NT2/D1 (cell line): ENCODE data around the gene HPGD.

Experiments used
- SUZ12 ChIP-seq: IDR thresholded peaks from 2 replicates; pipeline ENCODE4 v1.6.1; 2011; ENCODE audit not compliant: insufficient read length, insufficient read depth; ENCODE audit errors: extremely low read depth
- YY1 ChIP-seq: IDR thresholded peaks from 2 replicates; pipeline ENCODE4 v1.6.1; 2011; ENCODE audit not compliant: insufficient read length, insufficient read depth
- ZNF274 ChIP-seq: IDR thresholded peaks from 2 replicates; pipeline ENCODE4 v1.6.1; 2011; ENCODE audit warnings: mild to moderate bottlenecking, low read depth, low read length

GRCh38 chr4:174449152-174449551 is 73.1 kb downstream of the HPGD start:
- TF ChIP-seq ZNF274 (no peak), SUZ12 (no peak), YY1 (no peak)
